ENCODE data around the gene NCDN. TPM values are rescaled to one million over a fixed set of nuclear protein-coding genes. Genes with fewer than 3 reads are reported as not detected.
"Not testable (repeated sequence)": the region's sequence is repeated elsewhere in the genome, so short reads cannot be mapped to it uniquely, and the experiment has no call there.

The NCDN gene
- total RNA-seq, 4 donors from 2014 or later, result 10.1 to 13.7 (median 12.1) TPM

- no peak for TF ChIP-seq POLR2A (IDR thresholded peaks at IDR 0.05)
- TF ChIP-seq, protein P1, sequence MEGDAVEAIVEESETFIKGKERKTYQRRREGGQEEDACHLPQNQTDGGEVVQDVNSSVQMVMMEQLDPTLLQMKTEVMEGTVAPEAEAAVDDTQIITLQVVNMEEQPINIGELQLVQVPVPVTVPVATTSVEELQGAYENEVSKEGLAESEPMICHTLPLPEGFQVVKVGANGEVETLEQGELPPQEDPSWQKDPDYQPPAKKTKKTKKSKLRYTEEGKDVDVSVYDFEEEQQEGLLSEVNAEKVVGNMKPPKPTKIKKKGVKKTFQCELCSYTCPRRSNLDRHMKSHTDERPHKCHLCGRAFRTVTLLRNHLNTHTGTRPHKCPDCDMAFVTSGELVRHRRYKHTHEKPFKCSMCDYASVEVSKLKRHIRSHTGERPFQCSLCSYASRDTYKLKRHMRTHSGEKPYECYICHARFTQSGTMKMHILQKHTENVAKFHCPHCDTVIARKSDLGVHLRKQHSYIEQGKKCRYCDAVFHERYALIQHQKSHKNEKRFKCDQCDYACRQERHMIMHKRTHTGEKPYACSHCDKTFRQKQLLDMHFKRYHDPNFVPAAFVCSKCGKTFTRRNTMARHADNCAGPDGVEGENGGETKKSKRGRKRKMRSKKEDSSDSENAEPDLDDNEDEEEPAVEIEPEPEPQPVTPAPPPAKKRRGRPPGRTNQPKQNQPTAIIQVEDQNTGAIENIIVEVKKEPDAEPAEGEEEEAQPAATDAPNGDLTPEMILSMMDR (IDR thresholded peaks at IDR 0.05), result no peak
- 0% methylated on average over 9 of the region's 70 CpGs; no CpG with 5 or more reads in 1 of the 2 donors for WGBS, 2 donors
- Histone ChIP-seq H3K4me1 (peaks cover 16 to 62% (median 19%) of the 10 kb centered on the region in 3 donors), H3K27me3 (peaks cover 0 to 62% (median 0%) of the 10 kb centered on the region in 4 donors), H3K9me3 (no peaks in the 10 kb centered on the region), H3K36me3 (no peaks in the 10 kb centered on the region), H3K27ac (no peak overlapping the region), H3K4me3 (peak overlapping the region; percentile 33 to 69 (median 47))
- no peak for DNase-seq
- intact Hi-C loops (cut with DNase I), result loop anchor here (5.0 kb wide), 1 partner anchor 140 kb away; the partner anchor contains the start of gene C1orf216
Observed at GRCh38 chr1:35577071-35577998, 19.7 kb downstream of the NCDN start.

DNA sequence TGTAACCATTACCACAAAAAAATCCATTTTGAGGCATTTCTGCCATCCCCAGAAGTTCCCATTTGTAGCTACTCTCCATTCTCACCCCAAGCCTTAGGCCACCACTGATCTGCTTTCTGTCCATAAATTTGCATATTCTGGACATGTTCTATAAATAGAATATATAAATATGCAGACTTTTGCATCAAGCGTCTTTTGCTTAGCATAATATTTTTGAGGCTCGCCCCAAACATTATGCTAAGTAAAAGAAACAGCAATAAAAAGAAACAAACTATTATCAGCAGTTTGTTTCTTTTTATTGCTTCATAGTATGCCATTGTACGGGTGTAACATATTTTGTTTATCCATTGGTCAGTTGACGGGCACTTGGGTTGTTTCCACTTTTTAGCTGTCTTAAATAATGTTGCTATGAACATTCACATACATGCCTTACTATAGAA, 23.4 kb downstream of the NCDN start:
- Histone ChIP-seq H3K27me3 (peaks cover 0 to 28% (median 0%) of the 10 kb centered on the region in 4 donors), H3K27ac (no peak overlapping the region), H3K4me3 (no peak overlapping the region), H3K4me1 (peaks cover 0 to 27% (median 6%) of the 10 kb centered on the region in 3 donors), H3K9me3 (no peaks in the 10 kb centered on the region), H3K36me3 (no peaks in the 10 kb centered on the region)
- TF ChIP-seq, protein P1 (IDR thresholded peaks at IDR 0.05), result no peak
- no peak for TF ChIP-seq POLR2A (IDR thresholded peaks at IDR 0.05)
- WGBS, 2 donors, result 59 to 64% methylated on average over 4 of the region's 4 CpGs
- intact Hi-C loops (cut with DNase I), result no loop called here
- DNase-seq, result no peak

DNA sequence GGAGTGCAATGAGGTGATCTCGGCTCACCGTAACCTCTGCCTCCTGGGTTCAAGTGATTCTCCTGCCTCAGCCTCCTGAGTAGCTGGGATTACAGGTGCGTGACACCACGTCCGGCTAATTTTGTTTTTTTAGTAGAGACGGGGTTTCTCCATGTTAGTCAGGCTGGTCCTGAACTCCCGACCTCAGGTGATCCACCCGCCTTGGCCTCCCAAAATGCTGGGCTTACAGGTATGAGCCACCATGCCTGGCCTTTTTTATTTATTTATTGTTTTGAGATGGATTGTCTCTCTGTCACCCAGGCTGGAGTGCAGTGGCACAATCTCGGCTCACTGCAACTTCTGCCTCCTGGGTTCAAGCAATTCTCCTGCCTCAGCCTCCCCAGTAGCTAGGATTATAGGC, 24.0 kb downstream of the NCDN start:
- intact Hi-C loops (cut with DNase I); H3K27ac ChIP-seq; H3K4me3 ChIP-seq; DNase-seq; H3K9me3 ChIP-seq; H3K36me3 ChIP-seq: not testable (repeated sequence)
- WGBS, 2 donors, result 77 to 91% methylated on average over 4 to 7 of the region's 9 CpGs
- Histone ChIP-seq H3K27me3 (peaks cover 0 to 21% (median 0%) of the 10 kb centered on the region in 4 donors), H3K4me1 (peaks cover 0 to 20% (median 6%) of the 10 kb centered on the region in 3 donors)

DNA sequence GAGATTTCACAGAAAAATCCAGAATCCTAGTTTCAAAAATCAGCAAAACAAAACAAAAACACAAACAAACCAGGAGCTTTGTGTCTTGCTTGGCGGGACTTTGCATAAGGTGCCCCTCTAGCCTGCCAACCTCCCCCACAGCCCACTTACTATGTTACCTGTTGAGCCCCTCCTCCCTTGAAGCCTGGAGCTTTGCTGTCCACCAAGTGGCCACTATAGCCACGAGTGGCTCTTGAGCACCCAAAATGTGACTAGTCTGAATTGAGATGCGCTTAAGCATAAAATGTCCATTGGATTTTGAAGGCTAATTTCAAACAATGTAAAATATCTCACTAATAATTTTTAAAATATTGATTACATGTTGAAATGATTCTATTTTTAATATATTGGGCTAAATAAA, 27.7 kb downstream of the NCDN start:
- no peaks in the 10 kb centered on the region for H3K9me3 ChIP-seq
- no peak overlapping the region for H3K4me3 ChIP-seq
- intact Hi-C loops (cut with DNase I), result no loop called here
- H3K36me3 ChIP-seq, result peaks cover 0 to under 1% (median 0%) of the 10 kb centered on the region in 3 donors
- no peaks in the 10 kb centered on the region for H3K4me1 ChIP-seq
- H3K27me3 ChIP-seq, result no peaks in the 10 kb centered on the region
- no peak for TF ChIP-seq POLR2A (IDR thresholded peaks at IDR 0.05)
- TF ChIP-seq, protein P1 (IDR thresholded peaks at IDR 0.05), result no peak
- H3K27ac ChIP-seq, result no peak overlapping the region
- WGBS, 2 donors, result 78 to 95% methylated on average over 3 of the region's 3 CpGs
- no peak for DNase-seq

- H3K27ac ChIP-seq; H3K4me3 ChIP-seq; DNase-seq; H3K36me3 ChIP-seq; H3K9me3 ChIP-seq; H3K4me1 ChIP-seq; intact Hi-C loops (cut with DNase I); H3K27me3 ChIP-seq: not testable (repeated sequence)
- 83 to 85% methylated on average over 1 of the region's 1 CpG for WGBS, 2 donors
Observed at GRCh38 chr1:35585805-35586204, 28.2 kb downstream of the NCDN start.

DNA sequence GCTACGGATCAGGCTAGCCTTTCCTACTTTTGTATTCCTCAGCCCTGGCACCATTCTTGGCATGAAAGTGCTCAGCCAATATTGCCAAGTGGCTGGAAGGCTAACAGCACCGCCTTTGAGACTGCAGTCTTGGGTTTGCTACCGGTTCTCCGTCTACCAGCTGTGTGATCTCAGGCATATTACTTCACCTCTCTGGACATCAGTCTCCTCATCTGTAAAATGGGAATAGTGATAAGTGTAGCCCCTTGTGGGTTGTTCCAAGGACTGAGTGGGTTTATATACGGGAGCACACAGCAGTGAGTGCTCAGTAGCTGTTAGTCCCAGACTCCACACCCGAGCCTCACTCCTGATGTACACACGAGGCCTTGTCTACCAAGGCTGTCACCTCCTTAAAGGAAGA, 29.2 kb downstream of the NCDN start:
- no peaks in the 10 kb centered on the region for H3K27me3 ChIP-seq
- H3K4me3 ChIP-seq, result no peak overlapping the region
- H3K9me3 ChIP-seq, result no peaks in the 10 kb centered on the region
- intact Hi-C loops (cut with DNase I), result no loop called here
- H3K36me3 ChIP-seq, result peaks cover 0 to 12% (median 0%) of the 10 kb centered on the region in 3 donors
- 76 to 85% methylated on average over 5 to 7 of the region's 7 CpGs for WGBS, 2 donors
- no peak overlapping the region for H3K27ac ChIP-seq
- TF ChIP-seq, protein P1 (IDR thresholded peaks at IDR 0.05), result no peak
- no peak for TF ChIP-seq POLR2A (IDR thresholded peaks at IDR 0.05)
- H3K4me1 ChIP-seq, result no peaks in the 10 kb centered on the region
- no peak for DNase-seq
